Eye (tissue), 1 donor: ENCODE results near the gene CDC42EP2.

Experiments
- DNase-seq: peaks from one replicate; pipeline ENCODE4 v3.0.0-alpha.2; 2015

Gene CDC42EP2

DNA sequence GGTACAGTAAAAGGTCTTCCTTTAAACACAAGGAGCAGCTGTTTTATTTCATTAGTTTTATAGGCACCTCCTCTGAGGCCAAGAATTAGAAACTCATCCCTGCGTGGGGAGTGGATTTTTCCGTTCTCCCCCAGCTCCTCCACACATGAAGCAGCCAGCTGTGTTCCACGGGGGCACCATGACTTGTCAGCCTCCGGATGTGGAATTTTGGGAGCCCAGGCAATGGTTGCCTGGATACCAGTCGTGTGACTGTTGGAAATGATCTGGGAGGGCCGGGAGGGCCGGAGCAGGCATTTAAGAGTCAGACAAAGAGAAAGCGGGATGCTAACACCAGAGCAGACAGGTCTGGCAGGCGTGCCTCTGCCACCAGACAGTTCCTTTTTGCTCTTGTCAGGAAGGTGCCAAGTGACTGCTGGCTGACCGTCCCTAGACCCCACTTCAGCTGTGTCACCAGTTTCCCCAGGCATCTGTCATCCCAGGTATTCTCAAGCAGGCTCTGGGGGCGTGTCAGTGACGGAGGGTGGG is 15.9 kb upstream of the CDC42EP2 start:
- no peak for DNase-seq

DNA sequence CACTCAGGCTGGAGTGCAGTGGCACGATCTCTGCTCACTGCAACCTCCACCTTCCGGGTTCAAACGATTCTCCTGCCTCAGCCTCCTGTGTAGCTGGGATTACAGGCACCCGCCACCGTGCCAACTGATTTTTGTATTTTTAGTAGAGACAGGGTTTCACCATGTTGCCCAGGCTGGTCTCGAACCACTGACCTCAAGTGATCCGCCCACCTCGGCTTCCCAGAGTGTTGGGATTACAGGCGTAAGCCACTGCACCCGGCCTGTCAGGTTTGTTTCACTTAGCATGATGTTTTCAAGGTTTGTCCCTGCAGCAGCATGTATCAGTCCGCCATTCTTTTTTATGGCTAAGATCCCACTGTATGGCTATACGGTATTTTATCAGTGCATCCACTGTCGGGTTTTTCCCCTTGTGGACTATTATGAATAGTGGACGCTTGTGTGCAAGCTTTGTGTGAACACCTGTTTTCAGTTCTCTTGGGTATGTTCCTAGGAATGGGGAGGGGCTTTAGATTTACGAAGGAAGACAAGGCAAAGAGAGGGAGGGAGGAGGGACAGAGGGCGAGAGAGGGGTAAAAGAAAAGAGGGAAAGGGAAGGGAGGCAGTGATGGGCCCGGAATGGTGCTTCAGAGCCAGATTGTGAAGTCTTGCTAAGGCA is 13.9 kb upstream of the CDC42EP2 start:
- DNase-seq, result no peak

DNA sequence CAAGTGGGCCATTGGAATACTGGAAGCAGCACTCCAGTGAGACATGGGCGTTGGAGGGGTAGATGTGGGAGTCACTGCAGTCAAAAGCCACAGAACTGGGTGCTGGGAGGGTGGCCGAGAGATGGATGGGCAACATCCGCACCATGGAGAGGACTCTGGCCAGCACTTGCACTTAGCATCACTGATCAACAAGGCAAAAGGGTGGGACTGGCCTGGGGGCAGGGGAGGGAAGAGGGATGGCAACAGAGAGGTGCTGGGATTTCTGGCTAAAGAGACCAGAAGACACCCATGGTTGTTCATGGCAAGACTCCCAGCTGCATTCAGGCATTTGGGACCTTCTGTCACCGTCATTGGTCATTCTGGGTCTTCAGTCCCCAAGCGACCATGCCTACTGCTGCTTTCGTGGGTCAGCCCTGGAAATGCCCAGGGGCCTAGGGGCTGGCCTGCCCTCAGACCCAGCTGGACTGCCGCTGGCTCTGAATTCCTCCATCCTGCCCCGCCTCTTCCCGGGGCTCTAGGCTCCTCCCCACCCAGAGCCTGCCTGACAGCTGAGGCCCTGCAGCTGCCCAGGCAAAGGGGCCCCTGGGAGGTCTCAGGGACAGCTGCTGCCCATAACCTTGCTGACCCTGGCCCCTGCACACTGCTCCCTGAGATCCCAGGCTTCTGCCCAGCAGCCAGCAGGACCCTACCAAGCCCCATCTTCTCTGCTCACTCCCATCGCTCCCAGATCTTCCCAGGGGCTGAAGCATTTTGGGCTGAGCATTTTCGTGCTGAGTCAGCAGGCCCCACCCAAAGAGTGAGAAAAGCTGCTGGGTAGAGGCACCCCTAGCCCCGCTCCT is 13.0 kb upstream of the CDC42EP2 start:
- peak; percentile 88 for DNase-seq

DNA sequence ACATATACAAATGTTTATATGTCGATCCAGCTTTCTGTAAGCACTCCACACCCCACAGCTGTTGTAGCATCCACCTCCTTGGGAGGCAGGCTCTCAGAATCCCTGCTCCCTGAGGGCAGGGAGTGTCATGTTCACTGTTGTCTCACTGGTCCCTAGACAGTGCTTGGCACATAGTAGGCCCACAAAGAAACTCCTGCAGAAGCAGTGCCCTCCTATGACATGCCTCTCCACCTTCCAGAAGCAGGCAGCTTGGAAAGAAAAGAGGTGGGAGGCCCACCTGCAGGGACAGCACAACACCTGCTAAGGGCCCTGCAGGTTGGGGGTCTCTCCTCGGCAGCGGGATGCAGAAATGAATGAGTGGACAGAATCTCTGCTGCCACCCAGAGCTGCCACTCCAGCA is 11.1 kb upstream of the CDC42EP2 start:
- DNase-seq, result no peak

DNA sequence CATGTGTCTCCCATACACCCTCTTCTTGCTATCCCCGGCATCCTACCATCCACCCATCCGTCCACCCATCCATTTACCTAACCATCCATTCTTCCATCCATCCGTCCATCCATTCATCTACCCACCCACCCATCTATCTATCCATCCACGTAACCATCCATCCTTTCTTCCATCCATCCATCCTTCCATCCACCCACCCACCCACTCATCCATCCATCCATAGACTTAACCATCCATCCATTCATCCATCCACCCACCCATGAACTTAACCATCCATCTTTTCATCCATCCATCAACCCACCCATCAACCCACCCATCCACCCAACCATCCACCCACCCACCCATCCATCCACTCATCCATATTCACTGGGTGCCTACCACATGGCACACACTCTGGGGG is 10.6 kb upstream of the CDC42EP2 start:
- DNase-seq, result no peak

DNA sequence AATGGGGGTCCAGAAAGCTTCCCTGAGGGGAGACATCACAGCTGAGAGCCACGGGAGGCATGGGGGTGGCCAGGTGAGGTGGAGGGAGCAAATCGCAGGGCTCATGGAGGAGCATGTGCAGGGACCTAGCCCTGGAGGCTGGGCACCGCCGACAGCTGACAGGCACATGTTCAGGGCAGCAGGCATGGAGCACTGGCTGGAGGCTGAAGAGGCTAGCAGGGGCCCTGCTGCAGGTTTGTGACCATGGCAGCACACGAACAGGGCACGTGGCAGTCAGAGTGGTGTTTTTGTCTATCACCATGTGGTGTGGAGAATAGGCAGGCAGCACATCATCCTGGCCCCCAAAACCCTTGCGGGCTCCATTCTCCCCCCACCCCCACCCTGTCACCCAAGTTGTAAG is 10.1 kb upstream of the CDC42EP2 start:
- no peak for DNase-seq

DNA sequence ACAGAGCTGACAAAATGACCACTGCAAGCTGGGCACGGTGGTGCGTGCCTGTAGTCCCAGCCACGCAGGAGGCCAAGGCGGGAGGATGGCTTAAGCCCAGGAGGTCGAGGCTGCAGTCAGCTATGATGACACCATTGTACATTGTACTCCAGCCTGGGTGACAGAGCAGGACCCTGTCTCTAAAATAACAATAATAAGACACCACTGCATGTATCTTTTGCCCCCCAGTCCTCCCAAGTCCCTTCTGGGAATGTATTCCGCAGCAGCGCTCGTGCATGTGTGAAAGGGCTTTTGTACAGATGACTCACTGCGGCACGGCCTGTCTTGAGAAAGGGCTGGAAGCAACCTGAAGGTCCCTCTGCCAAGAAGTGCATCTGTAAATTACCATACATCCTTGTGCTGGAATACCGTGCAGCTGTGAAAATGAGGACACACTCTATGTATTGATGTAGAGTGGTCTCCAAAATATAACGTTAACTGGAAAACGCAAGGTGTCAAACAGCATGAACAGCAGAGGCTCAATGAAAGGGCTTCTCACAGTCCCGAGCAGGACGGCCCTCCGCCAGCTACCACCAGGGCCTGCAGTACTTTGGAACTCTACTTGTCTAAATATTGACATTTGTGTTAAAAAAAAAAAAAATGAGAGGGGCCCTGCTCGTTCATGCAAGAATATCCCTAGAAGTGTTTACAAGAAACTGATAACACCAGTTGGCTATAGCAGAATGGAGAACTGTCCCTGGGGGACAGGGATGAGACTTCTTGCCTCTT is 9.0 kb upstream of the CDC42EP2 start:
- DNase-seq, result no peak

DNA sequence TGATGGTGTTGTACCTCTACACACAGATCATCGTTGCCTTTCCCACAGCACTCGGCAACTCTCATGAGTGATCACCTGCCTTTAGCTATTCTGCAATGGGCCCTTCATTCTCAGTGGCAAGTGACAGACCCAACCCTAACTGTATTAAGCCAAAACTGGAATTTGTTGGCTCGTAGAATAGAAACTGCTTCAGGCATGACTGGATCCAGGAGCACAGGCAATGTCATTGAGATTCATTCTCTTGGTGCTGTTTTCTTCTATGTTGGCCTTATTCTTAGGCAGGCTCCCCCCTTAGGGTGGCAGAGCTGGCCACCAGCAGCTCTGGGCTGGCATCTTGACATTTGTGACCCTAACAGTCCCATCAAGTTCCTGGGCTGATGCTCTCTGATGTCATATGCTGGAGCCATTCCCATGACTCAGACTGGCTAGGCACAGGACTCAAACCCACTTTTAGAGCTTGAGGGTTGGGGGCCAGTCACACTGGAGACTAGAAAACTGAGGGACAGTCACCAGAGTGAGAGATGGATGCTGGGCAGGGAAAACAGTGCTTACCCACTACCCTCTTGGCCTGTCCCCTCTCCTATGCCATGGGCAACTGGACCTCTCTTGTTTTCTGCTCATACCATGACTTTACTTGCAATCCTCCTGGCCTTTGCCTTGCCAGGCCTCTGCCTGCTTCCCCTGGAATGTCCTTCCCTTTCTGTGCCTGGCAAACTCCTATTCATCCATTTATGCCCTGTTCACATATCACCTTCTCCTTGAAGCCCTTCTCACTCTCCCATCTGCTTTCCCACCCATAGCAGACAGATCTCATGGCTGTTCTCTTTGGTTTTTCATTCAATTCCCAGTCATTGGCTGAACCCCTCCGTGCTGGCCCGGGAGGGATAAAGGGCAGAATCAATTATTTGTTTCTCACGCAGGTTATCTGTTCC is 7.1 kb upstream of the CDC42EP2 start:
- no peak for DNase-seq

DNA sequence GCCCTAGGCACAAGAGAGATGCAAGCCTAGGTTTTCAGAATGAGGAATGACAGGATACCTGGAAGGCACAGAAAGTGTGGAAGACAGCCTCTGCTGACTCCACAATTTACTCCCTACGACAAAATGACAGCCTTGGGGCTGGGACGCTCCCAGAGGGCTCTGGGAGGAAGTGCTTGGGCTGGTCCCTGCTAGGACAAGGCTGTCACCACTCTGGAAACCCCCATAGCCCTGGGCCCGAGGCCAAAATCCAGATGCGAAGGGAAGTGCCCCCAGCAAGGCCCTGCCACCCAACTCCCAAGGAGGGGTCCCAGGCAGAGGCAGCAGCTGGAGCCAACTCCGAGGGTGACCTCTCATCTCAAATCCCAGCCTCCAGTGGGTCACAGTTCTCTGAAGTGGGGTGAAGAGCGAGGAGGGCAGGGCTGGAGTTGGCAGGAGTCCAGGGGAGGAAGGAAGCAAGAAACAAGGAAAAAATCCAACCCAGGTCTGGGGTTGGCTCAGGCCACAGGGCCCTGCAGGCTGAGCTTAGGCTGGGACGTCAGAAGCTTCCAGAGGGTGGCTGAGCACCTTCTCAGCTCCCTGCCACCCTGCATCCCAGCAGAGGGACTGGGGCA is 6.3 kb upstream of the CDC42EP2 start:
- DNase-seq, result no peak

DNA sequence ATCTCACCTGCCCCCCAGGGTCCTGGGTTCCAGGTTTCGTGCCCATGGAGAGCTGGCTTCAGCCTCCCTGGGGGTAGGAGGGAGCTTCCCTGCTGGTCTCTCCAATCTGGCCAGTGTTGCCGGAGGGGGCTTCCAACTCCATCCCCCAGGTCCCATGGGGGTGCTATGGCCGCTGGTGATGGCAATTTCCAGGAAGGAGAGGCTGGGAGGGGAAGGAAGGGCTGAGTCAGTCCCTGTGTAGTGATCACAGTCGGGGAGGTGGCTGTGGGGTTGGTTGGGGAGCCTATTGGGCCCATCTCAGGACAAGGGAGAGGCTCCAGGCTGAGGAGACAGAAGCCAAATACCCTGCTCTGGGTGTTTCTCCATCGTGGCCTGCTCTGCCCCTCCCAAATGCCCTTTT is 5.7 kb upstream of the CDC42EP2 start:
- no peak for DNase-seq

DNA sequence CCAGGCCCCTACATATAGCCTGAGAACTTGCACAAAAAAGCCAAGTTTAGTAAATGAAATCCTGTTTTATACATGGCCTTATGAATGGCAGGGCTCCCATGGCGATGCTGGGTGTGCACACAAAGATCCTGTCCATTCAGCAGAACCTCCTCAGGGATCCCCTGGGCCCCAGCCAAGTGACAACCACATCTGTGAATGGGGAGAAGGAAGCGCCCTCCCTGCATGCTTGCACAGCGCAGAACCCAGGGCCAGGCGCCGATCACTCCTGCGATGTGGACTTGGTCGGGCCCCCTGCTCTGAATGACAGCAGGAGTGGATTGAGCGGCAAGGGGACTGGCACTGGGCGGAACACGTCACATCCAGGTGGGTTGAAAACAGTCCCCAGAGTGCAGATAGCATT is 4.5 kb upstream of the CDC42EP2 start:
- no peak for DNase-seq

DNA sequence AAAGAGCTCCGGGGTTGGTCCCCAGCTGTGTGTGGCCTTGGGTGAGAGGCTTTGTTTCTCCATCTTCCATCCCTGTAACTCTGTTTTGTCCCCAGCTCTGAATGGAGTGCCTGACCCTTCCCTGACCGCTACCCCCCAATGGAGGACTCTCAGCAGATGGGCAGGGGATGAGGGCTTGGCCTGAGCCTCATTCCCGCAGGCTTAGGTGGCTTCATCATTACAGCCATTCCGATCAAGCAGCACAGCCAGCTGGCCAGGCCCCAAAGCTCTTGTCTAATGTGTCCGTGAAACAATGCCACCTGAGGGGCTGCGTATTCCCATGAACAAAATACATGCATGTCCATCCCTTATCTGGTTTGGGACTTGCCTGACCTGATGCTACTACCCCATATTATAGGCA is 3.9 kb upstream of the CDC42EP2 start:
- DNase-seq, result peak; percentile 84

DNA sequence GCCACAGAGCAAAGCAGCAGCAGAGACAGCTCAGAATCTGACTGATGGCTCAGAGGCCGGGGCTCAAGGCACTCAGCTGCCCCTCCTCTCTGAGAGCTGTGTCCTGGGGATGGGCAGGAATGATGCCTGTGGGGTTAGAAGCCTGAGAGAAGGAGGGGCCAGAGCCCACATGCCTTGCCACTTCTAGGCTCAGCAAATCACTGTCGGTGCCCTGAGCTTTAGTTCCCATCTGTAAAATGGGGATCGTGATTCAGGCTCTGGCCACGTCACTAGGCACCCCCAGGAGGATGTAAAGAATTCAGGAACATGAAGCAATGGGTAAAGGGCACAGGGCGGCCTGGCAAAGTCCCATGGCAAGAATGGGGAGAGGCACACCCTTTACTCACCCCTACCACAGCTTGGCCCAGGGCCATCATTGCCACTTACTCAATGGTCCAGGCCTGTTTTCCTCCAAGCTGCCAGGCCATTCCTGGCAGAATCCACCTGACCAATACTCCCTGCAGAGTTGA is 3.4 kb upstream of the CDC42EP2 start:
- DNase-seq, result no peak

DNA sequence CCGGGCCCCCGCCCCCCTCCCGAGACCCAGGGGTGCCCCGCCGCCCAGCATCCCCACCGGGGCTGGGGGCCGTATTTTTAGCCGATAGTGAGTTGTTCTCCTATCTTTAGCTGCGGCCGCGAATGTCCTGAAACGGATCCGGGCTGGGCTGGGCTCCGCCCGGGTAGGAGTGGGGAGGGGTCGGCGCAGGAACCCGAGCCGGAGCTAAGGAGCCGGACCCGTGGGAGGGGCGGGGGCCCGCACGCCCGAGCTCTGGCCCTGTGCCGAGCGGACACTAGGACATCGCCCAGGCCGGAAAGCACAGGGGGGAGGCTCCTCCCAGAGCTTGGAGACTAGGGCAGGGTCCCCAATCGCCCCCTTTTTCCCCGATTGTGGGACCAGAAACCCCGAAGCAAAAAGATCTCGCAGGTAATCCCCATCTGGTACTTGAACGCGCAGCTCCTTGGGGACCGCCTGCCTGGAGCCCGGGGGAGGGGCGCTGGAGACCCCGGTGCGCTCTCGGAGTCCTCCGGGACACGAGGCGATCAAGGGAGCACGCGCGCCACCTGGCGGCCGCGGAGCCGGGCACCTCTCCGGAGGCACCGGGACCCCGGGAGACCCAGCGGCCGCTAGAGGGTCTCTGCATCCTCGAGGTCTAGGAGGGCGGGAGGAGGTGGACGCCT is 669 bp downstream of the CDC42EP2 start:
- peak; percentile 95 for DNase-seq

DNA sequence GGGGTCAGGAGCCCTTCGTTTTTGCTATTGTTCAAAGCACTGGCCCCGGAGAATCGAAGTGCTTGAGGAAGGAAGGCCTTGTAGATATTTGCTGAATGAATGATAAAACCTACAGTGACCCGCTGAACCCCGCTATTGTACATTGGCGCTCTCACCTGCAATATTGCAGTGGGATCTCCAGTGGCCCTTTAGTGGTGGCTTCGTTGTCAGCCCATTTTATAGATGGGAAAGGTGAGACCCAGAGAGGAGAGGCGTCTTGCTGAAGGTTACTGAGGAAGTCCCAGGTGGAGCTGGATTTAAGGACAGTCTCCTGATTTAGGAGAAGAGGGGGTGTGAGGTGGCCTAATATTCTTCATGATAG is 1.2 kb downstream of the CDC42EP2 start:
- DNase-seq, result no peak

DNA sequence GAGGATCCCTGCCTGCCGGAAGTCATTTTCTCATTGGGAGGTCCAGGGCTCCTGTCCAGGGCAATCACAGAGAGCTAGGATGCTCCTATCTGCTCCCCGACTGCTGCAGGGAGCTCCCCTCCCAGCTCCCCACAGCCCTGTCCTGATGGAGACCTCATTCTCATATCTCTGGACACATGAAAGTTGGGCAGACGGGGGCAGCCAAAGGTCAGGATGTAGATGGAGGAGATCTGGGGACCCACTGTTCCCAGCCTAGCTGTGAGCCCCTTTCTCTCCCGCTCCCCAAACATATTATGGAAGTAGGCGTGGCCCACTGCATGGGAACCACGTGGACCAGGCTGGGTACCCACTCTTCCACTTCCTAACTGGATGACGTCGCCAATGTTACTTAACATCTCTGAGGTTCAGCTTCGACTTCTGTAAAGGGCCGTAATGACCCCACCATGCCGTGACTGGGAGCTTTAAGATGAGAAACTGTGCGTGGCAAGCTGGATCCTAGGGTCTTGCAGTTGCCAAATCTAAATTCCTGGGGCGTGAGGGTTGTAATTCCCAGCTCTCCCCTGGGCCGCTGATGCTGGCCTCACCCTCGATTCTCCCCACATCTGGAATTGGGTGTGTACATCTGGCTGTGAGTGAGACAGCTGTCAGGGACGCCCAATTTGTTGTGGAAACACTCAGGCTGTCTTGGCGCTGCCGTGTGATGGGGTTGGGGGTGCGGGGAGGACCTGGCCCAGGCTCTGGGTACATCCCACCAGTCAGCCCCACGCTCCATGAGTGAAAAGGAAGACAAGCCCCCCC is 1.8 kb downstream of the CDC42EP2 start:
- DNase-seq, result peak; percentile 77

DNA sequence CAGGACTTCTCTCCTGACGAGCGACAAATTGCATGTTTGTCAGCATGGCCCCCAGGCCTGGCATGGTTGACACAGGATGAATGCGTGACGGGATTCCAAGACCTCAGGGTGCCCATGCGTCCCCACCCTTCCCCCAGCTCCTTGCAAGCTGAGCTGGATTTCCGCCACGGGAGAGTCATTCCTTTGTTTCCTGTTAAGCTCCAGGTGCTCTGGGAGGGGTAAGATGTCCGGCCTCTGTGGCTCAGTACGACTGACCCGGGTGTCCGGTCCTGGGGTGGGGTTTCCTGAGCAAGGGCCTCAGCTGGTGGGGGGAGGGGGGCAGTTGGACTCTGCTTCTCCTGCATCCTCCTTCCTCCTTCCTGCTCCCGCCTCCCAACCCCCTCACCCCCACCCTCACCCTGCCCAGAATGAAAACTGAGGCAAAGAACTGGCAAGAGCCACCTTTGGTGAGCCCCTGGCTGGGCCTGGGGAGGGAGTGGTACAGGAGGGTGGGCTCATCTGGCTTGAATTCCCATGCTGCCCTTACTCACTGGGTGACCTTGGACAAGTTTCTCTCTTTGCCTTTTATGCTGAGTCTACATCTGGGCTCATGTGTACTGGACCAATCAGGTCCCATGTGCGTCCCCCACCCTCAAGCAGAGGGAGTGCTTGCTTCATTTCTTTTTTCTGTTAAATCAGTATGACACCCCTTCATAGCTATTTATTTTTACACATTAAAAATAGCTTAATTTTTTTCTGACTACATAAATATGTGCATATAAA is 2.5 kb downstream of the CDC42EP2 start:
- peak; percentile 71 for DNase-seq

DNA sequence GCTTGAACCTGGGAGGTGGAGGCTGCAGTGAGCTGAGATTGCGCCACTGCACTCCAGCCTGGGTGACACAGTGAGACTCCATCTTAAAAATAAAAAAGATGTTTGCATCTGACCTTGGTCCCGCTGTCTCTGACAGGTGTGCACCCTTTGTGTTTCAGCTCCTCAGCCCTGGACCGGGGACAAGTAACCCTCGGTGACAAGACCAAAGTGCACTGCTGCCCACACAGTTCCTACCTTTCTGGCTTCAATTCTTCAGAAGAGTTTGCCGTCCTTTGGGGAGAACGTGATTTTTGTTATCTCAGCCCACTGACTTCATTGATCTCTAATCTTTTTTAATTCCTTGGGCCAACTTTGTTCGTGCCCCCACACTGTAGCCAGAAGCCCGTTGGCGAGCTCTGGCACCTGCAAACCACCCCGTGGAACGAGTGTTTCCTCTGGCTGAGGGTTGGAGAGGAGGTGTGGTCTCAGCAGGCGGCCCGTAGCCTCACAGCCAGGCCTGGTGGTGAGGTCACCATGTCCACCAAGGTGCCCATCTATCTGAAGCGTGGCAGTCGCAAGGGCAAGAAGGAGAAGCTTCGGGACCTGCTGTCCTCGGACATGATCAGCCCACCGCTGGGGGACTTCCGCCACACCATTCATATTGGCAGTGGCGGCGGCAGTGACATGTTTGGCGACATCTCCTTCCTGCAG is 5.9 kb downstream of the CDC42EP2 start:
- DNase-seq, result no peak

DNA sequence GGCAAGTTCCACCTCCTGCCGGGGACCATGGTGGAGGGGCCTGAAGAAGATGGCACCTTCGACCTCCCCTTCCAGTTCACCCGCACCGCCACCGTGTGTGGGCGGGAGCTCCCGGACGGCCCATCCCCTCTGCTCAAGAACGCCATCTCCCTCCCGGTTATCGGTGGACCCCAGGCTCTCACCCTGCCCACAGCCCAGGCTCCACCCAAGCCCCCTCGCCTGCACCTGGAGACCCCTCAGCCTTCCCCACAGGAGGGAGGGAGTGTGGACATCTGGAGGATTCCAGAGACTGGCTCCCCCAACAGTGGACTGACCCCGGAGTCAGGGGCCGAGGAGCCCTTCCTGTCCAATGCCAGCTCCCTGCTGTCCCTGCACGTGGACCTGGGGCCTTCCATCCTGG is 6.4 kb downstream of the CDC42EP2 start:
- DNase-seq, result no peak
